HepG2 (cell line): ENCODE data around the gene COMMD3. TPM values are rescaled to one million over a fixed set of nuclear protein-coding genes. Genes with fewer than 3 reads are reported as not detected.

Source experiments
- ATAC-seq: fragments of 200-7000 bp; cut with Tn5 transposase; 3 replicates; pipeline ENCODE4 v1.9.1; 2020; ENCODE audit warnings: mild to moderate bottlenecking, moderate library complexity
- BruUV-seq: library from RNA; stranded (reverse); fragments of 400-500 nt; replicated peaks from 2 replicates; lab custom pipeline; 2021; lab: Mats Ljungman, UMichigan
- CTCF ChIA-PET: fragments of 300-600 bp; formaldehyde crosslinking; extraction: SDS; loops from one replicate; lab custom pipeline; 2021; ENCODE audit warnings: low total read pairs, inconsistent platforms, low intra/inter-chr PET ratio; lab: Yijun Ruan, JAX
- POLR2A ChIA-PET: fragments of 350-600 bp; sonication (Branson Sonifier 250); formaldehyde crosslinking; loops from one replicate; lab custom pipeline; 2020; ENCODE audit warnings: antibody characterized with exemption, inconsistent platforms; lab: Yijun Ruan, JAX
- DNase-seq: peaks from one replicate; pipeline ENCODE4 v3.0.0-alpha.2; 2015; ENCODE audit warnings: low spot score
- FAIRE-seq: peaks from 3 replicates; lab custom pipeline; 2011; peaks lifted over from hg19 to GRCh38; lab: Jason Lieb, UNC
- H2AFZ ChIP-seq: one replicate; pipeline ENCODE4 v1.6.1; 2011; ENCODE audit warnings: low read length, inconsistent platforms
- H3K27ac ChIP-seq: fragments of 300-600 bp; 3 replicates; pipeline ENCODE4 v1.8.0; 2011; ENCODE audit warnings: mixed run types, mild to moderate bottlenecking, mixed read lengths, low read length, inconsistent platforms; ENCODE audit not compliant: insufficient read depth; ENCODE audit errors: extremely low read length
- H3K27me3 ChIP-seq, 2 experiments: fragments of 200-600 bp in 1 of 2; 2 replicates in 1 of 2; 3 replicates in 1 of 2; pipeline versions ENCODE4 v1.6.0 to v1.8.0; 2011; ENCODE audit warnings: low read length in 2 of 2, mild to moderate bottlenecking in 2 of 2, moderate library complexity in 2 of 2, inconsistent platforms in 1 of 2; ENCODE audit not compliant: insufficient read depth in 2 of 2, control insufficient read depth in 1 of 2
- H3K36me3 ChIP-seq, 2 experiments: fragments of 200-600 bp in 1 of 2; replicated peaks in 1 of 2; 2 replicates in 1 of 2; 3 replicates in 1 of 2; pipeline versions ENCODE4 v1.5.1 to v1.8.0; 2011; ENCODE audit warnings: low read length in 2 of 2, inconsistent platforms in 1 of 2; ENCODE audit not compliant: insufficient read depth in 2 of 2, control insufficient read depth in 1 of 2
- H3K4me1 ChIP-seq: 2 replicates; pipeline ENCODE4 v1.5.1; 2012; ENCODE audit warnings: low read length, inconsistent platforms; ENCODE audit not compliant: insufficient read depth
- H3K4me2 ChIP-seq: 2 replicates; pipeline ENCODE4 v1.6.0; 2011; ENCODE audit warnings: low read depth, low read length, inconsistent platforms
- H3K4me3 ChIP-seq, 3 experiments: fragments of 200-600 bp in 1 of 3; sonication (generic), shearing (Covaris generic) in 1 of 3; replicated peaks in 1 of 3; 2 replicates each; pipeline ENCODE4 v1.5.1; 2011 to 2016; ENCODE audit warnings: low read length in 3 of 3, inconsistent platforms in 2 of 3, low read depth in 2 of 3, mild to moderate bottlenecking in 2 of 3, control low read depth in 1 of 3, mixed read lengths in 1 of 3; ENCODE audit not compliant: insufficient read depth in 1 of 3
- H3K79me2 ChIP-seq: one replicate; pipeline ENCODE4 v1.6.1; 2011; ENCODE audit warnings: low read length, inconsistent platforms; ENCODE audit not compliant: insufficient read depth
- H3K9ac ChIP-seq: 2 replicates; pipeline ENCODE4 v1.6.0; 2011; ENCODE audit warnings: mild to moderate bottlenecking, low read depth, low read length, inconsistent platforms; ENCODE audit not compliant: insufficient read depth
- H3K9me3 ChIP-seq: 2 replicates; pipeline ENCODE4 v1.5.1; 2012; ENCODE audit warnings: mild to moderate bottlenecking, low read length
- H4K20me1 ChIP-seq: 2 replicates; pipeline ENCODE4 v1.6.0; 2011; ENCODE audit warnings: inconsistent platforms, mild to moderate bottlenecking, low read length, moderate library complexity; ENCODE audit not compliant: insufficient read depth
- ZNF619 ChIP-seq: sonication (generic); formaldehyde crosslinking; IDR thresholded peaks from 2 replicates; pipeline ENCODE4 v1.4.0; 2020; ENCODE audit warnings: mild to moderate bottlenecking, missing genetic modification reagents
- WGBS: methylation state at CpG from one replicate; pipeline ENCODE4 v1.1.6; 2017; ENCODE audit warnings: low lambda C conversion rate; 5-methylcytosine and 5-hydroxymethylcytosine counted together
- in situ Hi-C: cut with HindIII; loops from 2 replicates; pipeline ENCODE4 v1.10.0; 2017; ENCODE audit warnings: low pct_unique_long_range_greater_than_20kb; ENCODE audit not compliant: extremely low pct_ligation_motif_present
- intact Hi-C: fragments of 100-400 bp; cut with micrococcal nuclease; formaldehyde crosslinking; loops from one replicate; pipeline ENCODE4 v1.10.0; 2022; ENCODE audit not compliant: unreplicated experiment
- polyA plus RNA-seq, 8 experiments: library from polyadenylated mRNA; depleted of rRNA in 3 of 8; stranded (reverse) in 7 of 8; unstranded in 1 of 8; fragments of >200 nt; fragmentation: Illumina TruSeq in 4 of 8; extraction: Trizol in 4 of 8; gene quantifications; 2 replicates each; pipeline versions ENCODE4 v1.2.1 to v1.2.3, GENCODE V29; 2011 to 2016; ENCODE audit warnings: low read depth in 4 of 8, missing spikeins in 1 of 8, mixed read lengths in 1 of 8; ENCODE audit not compliant: insufficient read depth in 1 of 8
- total RNA-seq, 5 experiments: library from RNA; depleted of rRNA; stranded (reverse); fragments of >200 nt; fragmentation: Illumina TruSeq; extraction: Trizol; gene quantifications; 2 replicates each; pipeline ENCODE4 v1.2.3, GENCODE V29; 2016; ENCODE audit warnings: low read depth in 1 of 5
- TF ChIP-seq, protein P1 (sequence below): sonication (generic); formaldehyde crosslinking; IDR thresholded peaks from 2 replicates; pipeline ENCODE4 v1.4.0; 2020; ENCODE audit warnings: missing genetic modification reagents
- TF ChIP-seq, protein P2 (sequence below): sonication (generic); formaldehyde crosslinking; conservative IDR thresholded peaks from 2 replicates; pipeline ENCODE4 v1.5.0; 2020; ENCODE audit warnings: missing genetic modification reagents

COMMD3 gene
- total and polyA plus RNA-seq, 2 of the 13 experiments (the other 11 are each of a cell fraction or from before 2014, with no cell fraction given), result 38.7 to 54.4 TPM

DNA sequence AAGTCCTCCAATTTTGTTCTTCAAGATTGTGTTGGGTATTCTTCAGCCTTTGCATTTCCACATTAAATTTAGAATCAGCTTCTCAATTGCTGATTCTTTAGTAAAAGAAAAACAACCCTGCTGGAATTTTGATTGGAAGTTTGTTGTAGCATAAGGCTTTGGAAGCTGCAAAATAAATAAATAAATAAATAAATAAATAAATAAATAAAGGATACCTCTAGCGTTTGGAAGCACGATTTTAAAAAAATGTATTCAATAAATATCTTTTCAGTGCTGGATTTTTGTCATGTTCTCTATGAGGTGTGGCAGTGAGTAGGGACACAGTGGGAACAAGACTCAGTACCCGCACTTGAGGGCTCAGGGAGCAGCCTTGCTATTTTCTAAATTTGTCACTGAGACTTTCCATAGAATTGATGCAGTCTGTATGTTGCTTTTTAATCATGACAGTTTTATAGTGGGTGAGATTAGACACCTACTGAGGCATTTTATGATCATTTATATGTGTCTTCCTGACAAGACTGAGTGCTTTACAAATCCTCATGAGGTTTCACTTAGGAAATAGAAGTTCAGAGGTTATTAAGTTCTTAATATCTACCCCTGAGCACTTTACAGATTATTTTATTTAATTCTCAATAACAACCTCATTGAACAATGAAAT, 22.3 kb upstream of the COMMD3 start:
- intact Hi-C loops, result no loop called here
- WGBS, result 32% methylated on average over 3 of the region's 3 CpGs
- in situ Hi-C loops, result no loop called here
- H3K27ac ChIP-seq, result no peak overlapping the region
- no peaks in the 10 kb centered on the region for H3K4me1 ChIP-seq
- no peaks in the 10 kb centered on the region for H3K27me3 ChIP-seq
- no peak for ATAC-seq
- ChIA-PET POLR2A (no interaction called here), CTCF (no interaction called here)
- DNase-seq, result no peak
- H3K9ac ChIP-seq, result no peak overlapping the region
- no peak overlapping the region for H3K4me3 ChIP-seq
- H3K79me2 ChIP-seq, result no peaks in the 10 kb centered on the region
- no TSS peak for BruUV-seq
- TF ChIP-seq, protein P1, sequence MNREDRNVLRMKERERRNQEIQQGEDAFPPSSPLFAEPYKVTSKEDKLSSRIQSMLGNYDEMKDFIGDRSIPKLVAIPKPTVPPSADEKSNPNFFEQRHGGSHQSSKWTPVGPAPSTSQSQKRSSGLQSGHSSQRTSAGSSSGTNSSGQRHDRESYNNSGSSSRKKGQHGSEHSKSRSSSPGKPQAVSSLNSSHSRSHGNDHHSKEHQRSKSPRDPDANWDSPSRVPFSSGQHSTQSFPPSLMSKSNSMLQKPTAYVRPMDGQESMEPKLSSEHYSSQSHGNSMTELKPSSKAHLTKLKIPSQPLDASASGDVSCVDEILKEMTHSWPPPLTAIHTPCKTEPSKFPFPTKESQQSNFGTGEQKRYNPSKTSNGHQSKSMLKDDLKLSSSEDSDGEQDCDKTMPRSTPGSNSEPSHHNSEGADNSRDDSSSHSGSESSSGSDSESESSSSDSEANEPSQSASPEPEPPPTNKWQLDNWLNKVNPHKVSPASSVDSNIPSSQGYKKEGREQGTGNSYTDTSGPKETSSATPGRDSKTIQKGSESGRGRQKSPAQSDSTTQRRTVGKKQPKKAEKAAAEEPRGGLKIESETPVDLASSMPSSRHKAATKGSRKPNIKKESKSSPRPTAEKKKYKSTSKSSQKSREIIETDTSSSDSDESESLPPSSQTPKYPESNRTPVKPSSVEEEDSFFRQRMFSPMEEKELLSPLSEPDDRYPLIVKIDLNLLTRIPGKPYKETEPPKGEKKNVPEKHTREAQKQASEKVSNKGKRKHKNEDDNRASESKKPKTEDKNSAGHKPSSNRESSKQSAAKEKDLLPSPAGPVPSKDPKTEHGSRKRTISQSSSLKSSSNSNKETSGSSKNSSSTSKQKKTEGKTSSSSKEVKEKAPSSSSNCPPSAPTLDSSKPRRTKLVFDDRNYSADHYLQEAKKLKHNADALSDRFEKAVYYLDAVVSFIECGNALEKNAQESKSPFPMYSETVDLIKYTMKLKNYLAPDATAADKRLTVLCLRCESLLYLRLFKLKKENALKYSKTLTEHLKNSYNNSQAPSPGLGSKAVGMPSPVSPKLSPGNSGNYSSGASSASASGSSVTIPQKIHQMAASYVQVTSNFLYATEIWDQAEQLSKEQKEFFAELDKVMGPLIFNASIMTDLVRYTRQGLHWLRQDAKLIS (CRISPR knock-in tag), result no peak
- TF ChIP-seq, protein P2, sequence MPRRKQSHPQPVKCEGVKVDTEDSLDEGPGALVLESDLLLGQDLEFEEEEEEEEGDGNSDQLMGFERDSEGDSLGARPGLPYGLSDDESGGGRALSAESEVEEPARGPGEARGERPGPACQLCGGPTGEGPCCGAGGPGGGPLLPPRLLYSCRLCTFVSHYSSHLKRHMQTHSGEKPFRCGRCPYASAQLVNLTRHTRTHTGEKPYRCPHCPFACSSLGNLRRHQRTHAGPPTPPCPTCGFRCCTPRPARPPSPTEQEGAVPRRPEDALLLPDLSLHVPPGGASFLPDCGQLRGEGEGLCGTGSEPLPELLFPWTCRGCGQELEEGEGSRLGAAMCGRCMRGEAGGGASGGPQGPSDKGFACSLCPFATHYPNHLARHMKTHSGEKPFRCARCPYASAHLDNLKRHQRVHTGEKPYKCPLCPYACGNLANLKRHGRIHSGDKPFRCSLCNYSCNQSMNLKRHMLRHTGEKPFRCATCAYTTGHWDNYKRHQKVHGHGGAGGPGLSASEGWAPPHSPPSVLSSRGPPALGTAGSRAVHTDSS (CRISPR knock-in tag), result no peak
- no peak for TF ChIP-seq ZNF619 (CRISPR knock-in tag)
- H3K9me3 ChIP-seq, result no peaks in the 10 kb centered on the region
- no peak for FAIRE-seq
- no peak overlapping the region for H3K4me2 ChIP-seq
- H2AFZ ChIP-seq, result no peak overlapping the region
- H4K20me1 ChIP-seq, result no peaks in the 10 kb centered on the region
- H3K36me3 ChIP-seq, result no peaks in the 10 kb centered on the region
